WERI-Rb-1 (cell line): ENCODE data around the gene PPFIBP1.

Experiments
- DNase-seq: peaks from one replicate; pipeline ENCODE4 v3.0.0-alpha.2; 2020
- H3K27ac ChIP-seq: fragments of 250-450 bp; sonication (Bioruptor Pico); 2 replicates; pipeline ENCODE4 v1.5.1; 2020; ENCODE audit warnings: mild to moderate bottlenecking, moderate library complexity
- H3K27me3 ChIP-seq: fragments of 250-450 bp; sonication (Bioruptor Pico); 2 replicates; pipeline ENCODE4 v1.5.1; 2021; ENCODE audit warnings: mild to moderate bottlenecking, low read depth, moderate library complexity; ENCODE audit not compliant: insufficient read depth, severe bottlenecking
- H3K36me3 ChIP-seq: fragments of 250-450 bp; sonication (Bioruptor Pico); 2 replicates; pipeline ENCODE4 v1.5.1; 2020; ENCODE audit warnings: mild to moderate bottlenecking, moderate library complexity
- H3K4me3 ChIP-seq: 2 replicates; pipeline ENCODE4 v1.5.1; 2011; ENCODE audit warnings: low read depth, mild to moderate bottlenecking, control low read depth, low read length
- H3K9me3 ChIP-seq: fragments of 250-450 bp; sonication (Bioruptor Pico); 2 replicates; pipeline ENCODE4 v1.5.1; 2021; ENCODE audit warnings: mild to moderate bottlenecking, moderate library complexity; ENCODE audit not compliant: severe bottlenecking
- TF ChIP-seq, protein P1 (sequence below): IDR thresholded peaks from 2 replicates; pipeline ENCODE4 v1.5.1; 2011; ENCODE audit warnings: low read depth, mild to moderate bottlenecking, control low read depth, inconsistent platforms, low read length

The PPFIBP1 gene

DNA sequence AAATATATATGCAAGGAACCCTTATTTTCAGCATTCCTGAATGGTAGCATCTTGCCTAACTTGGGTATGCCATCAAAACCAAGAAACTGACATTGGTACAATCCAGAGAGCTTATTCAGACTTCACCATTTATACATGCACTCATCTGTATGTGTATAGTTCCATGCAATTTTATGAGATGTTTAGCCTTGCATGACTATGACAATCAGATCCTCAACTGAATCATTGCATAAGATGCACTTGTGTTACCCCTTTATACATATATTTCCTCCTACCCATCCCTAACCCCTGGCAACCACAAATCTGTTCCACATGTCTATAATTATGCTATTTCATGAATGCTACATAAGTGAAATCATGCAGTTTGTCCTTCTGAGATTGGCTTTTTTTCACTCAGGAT lies 37.0 kb upstream of the PPFIBP1 start:
- TF ChIP-seq, protein P1, sequence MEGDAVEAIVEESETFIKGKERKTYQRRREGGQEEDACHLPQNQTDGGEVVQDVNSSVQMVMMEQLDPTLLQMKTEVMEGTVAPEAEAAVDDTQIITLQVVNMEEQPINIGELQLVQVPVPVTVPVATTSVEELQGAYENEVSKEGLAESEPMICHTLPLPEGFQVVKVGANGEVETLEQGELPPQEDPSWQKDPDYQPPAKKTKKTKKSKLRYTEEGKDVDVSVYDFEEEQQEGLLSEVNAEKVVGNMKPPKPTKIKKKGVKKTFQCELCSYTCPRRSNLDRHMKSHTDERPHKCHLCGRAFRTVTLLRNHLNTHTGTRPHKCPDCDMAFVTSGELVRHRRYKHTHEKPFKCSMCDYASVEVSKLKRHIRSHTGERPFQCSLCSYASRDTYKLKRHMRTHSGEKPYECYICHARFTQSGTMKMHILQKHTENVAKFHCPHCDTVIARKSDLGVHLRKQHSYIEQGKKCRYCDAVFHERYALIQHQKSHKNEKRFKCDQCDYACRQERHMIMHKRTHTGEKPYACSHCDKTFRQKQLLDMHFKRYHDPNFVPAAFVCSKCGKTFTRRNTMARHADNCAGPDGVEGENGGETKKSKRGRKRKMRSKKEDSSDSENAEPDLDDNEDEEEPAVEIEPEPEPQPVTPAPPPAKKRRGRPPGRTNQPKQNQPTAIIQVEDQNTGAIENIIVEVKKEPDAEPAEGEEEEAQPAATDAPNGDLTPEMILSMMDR, result no peak
- no peak for DNase-seq
- no peaks in the 10 kb centered on the region for H3K36me3 ChIP-seq
- no peak overlapping the region for H3K27ac ChIP-seq
- H3K4me3 ChIP-seq, result no peak overlapping the region
- no peaks in the 10 kb centered on the region for H3K27me3 ChIP-seq
- H3K9me3 ChIP-seq, result no peaks in the 10 kb centered on the region

DNA sequence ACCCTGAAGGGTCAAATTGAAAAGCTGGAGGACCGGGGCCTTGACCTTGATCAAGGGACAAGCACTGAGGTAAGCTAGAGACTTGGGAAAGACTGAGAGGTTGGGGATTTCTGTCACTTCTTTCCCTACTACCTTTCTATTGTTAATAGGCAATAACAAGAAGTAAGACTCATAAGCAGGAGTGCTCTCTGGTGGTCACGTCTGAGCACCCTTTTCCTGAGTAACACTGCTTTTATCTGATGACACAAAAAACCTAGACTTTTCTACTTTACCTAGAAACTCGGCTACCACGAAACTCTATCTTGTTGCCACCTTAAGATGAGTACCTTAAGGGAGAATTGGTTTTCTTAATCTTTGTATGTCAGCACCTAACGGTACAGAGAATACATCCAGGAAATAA lies 35.5 kb upstream of the PPFIBP1 start:
- no peak overlapping the region for H3K27ac ChIP-seq
- DNase-seq, result no peak
- no peaks in the 10 kb centered on the region for H3K27me3 ChIP-seq
- no peaks in the 10 kb centered on the region for H3K36me3 ChIP-seq
- TF ChIP-seq, protein P1, result no peak
- H3K9me3 ChIP-seq, result no peaks in the 10 kb centered on the region
- no peak overlapping the region for H3K4me3 ChIP-seq

GRCh38 chr12:27491226-27491625 lies 32.8 kb upstream of the PPFIBP1 start:
- DNase-seq, result no peak
- Histone ChIP-seq H3K27me3 (no peaks in the 10 kb centered on the region), H3K27ac (no peak overlapping the region), H3K36me3 (no peaks in the 10 kb centered on the region), H3K4me3 (no peak overlapping the region), H3K9me3 (no peaks in the 10 kb centered on the region)
- TF ChIP-seq, protein P1, result no peak

- DNase-seq, result no peak
- H3K27me3 ChIP-seq, result no peaks in the 10 kb centered on the region
- TF ChIP-seq, protein P1, result no peak
- no peak overlapping the region for H3K27ac ChIP-seq
- no peak overlapping the region for H3K4me3 ChIP-seq
- no peaks in the 10 kb centered on the region for H3K36me3 ChIP-seq
- no peaks in the 10 kb centered on the region for H3K9me3 ChIP-seq
Measured at GRCh38 chr12:27493260-27493940, 30.6 kb upstream of the PPFIBP1 start.

DNA sequence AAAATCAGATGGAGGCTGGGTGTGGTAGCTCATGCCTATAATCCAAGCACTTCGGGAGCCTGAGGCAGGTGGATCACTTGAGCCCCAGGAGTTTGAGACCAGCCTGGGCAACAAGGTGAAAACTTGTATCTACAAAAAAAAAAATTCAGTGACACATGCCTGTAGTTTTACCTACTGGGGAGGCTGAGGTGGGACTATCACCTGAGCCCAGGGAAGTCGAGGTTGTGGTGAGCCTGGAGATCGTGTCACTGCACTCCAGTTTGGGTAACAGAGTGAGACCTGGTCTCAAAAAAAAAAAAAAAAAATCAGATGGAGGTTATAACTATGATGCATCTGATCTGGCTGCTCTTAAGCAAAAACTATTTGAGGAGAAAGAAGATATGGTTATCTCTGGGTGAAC lies 26.6 kb upstream of the PPFIBP1 start:
- Histone ChIP-seq H3K36me3 (no peaks in the 10 kb centered on the region), H3K4me3 (no peak overlapping the region), H3K9me3 (no peaks in the 10 kb centered on the region), H3K27me3 (no peaks in the 10 kb centered on the region), H3K27ac (no peak overlapping the region)
- TF ChIP-seq, protein P1, result no peak
- no peak for DNase-seq

DNA sequence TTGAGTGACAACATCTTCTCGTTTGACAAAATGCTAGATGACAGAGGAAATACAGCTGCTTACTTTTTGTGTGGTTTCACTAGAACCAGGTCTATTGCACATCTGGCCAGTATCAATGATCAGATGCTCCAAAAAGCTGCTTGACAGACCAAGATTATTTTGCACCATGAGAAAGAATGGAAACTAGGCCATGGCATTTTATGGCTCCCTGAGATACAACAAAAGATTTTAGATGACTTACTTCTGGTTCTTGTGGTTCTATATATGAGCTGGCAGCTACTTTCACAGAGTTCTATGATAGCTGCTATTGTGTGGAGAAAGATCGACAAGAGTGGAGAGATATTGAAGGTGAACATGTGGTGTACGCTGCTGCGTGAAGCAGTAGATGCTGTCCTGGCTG lies 25.9 kb upstream of the PPFIBP1 start:
- DNase-seq, result no peak
- H3K9me3 ChIP-seq, result no peaks in the 10 kb centered on the region
- no peaks in the 10 kb centered on the region for H3K27me3 ChIP-seq
- TF ChIP-seq, protein P1, result no peak
- no peak overlapping the region for H3K27ac ChIP-seq
- H3K4me3 ChIP-seq, result no peak overlapping the region
- H3K36me3 ChIP-seq, result no peaks in the 10 kb centered on the region
